ENCODE results near the gene HLA-DOA. TPM values are rescaled to one million over a fixed set of nuclear protein-coding genes. Genes with fewer than 3 reads are reported as not detected.

Gene HLA-DOA
- total RNA-seq, 4 donors from 2014 or later = 1.0 to 20.8 (median 6.8) TPM

DNA sequence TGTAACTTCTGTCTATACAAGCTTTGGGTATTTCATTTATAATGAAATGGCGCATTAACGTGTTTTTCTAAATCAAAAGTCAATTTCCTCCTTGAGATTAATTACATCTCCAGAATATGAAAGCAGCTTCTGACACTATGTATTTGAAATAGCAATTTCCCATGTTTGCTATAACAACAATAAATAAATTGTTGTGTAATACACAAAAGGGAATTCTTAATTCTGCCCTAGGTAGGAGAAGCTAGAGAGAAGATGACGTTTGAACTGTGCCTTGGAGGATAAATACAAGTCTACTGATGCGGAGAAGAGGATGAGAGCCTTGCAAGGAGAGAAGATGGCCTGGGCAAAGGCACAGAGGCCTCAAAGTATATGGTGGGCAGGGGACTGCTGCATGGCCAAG, 7.6 kb upstream of the HLA-DOA start:
- no peak for TF ChIP-seq CTCF (IDR thresholded peaks at IDR 0.05)
- ATAC-seq (ENCODE audit: low FRiP score) (no peak), DNase-seq (ENCODE audit: low spot score) (no peak)

- TF ChIP-seq CTCF (IDR thresholded peaks at IDR 0.05) = no peak
- ATAC-seq (ENCODE audit: low FRiP score) (no peak), DNase-seq (ENCODE audit: low spot score) (no peak)
Measured at GRCh38 chr6:33015798-33016197, 6.4 kb upstream of the HLA-DOA start.

GRCh38 chr6:33014841-33015634, 5.6 kb upstream of the HLA-DOA start:
- no peak for DNase-seq (ENCODE audit: low spot score)
- peak; percentile 70 for ATAC-seq (ENCODE audit: low FRiP score)
- peak in 2 of 3 donors; percentile 4 to 70 for TF ChIP-seq CTCF (IDR thresholded peaks at IDR 0.05)

DNA sequence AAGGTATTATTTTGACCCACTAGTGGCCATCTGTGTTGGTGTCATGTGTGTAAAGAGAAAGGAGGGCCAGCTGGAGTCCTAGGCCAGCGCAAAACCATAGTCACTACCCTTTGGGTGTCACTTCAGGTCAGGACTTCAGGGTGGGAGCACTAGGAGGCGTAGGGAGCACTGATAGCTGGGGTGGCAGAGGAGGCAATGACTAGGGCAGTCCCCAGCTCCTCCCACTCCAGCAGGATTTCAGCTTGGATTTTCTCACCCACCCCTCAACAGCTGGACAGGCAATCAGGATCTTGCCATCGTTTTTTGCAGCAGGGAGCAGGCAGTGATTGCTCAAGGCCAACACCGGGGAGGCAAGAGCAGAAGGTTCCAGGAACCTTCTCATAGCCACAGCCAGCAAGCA, 4.2 kb upstream of the HLA-DOA start:
- no peak for TF ChIP-seq CTCF (IDR thresholded peaks at IDR 0.05)
- DNase-seq (ENCODE audit: low spot score) (no peak), ATAC-seq (ENCODE audit: low FRiP score) (no peak)

DNA sequence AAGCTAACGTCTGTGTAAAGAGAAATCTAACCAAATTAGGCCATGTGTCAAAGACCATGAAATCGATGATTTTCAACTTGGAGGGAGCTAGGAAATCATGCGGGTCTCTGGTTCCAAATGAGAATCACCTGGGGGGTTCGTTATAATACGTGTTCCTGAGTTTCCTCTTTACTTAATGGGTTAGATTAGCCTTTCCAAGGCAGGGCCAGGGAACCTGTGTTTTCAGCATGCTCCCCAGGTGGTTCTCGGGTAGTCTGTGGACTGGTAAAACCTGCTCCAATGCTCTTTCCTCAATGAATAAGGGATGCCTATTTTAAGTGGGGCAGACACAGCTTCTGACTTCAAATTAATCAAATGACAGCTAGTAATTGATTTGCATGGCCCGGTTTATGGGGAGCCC, 965 bp upstream of the HLA-DOA start:
- TF ChIP-seq CTCF (IDR thresholded peaks at IDR 0.05) = no peak
- ATAC-seq (ENCODE audit: low FRiP score) (no peak), DNase-seq (ENCODE audit: low spot score) (no peak)

GRCh38 chr6:33007831-33008400, 1.5 kb downstream of the HLA-DOA start:
- DNase-seq (ENCODE audit: low spot score) (no peak), ATAC-seq (ENCODE audit: low FRiP score) (no peak)
- no peak for TF ChIP-seq CTCF (IDR thresholded peaks at IDR 0.05)

DNA sequence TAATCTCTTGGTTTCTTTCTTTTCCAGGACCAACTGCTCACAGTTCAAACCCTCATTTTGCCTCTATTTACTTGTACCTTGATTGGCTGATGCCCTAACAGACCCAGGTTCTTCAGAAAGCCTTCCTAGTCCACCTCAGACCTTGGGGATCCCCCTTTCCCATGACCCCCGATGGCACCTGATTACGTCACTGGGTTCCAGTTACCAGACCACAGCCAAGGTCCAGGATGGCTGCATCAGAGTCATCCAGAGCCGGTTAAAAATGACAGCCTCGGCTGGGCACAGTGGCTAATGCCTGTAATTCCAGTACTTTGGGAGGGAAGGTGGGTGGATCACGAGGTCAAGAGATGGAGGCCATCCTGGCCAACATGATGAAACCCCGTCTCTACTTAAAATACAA, 4.5 kb downstream of the HLA-DOA start:
- DNase-seq (ENCODE audit: low spot score) (no peak), ATAC-seq (ENCODE audit: low FRiP score) (no peak)

More for the DNA sequence above, 4.5 kb downstream of the HLA-DOA start:
- no peak for TF ChIP-seq CTCF (IDR thresholded peaks at IDR 0.05)

Measured in omental fat pad (tissue), 4 donors.